NCI-H1694 (cell line): ENCODE data around the gene KIF5B.
A peak's percentile ranks its signal among the peaks of the same experiment; 100 is the strongest.

Experiments used
- DNase-seq: peaks from one replicate; lab custom pipeline; 2025; lab: John Stamatoyannopoulos, UW

KIF5B gene

DNA sequence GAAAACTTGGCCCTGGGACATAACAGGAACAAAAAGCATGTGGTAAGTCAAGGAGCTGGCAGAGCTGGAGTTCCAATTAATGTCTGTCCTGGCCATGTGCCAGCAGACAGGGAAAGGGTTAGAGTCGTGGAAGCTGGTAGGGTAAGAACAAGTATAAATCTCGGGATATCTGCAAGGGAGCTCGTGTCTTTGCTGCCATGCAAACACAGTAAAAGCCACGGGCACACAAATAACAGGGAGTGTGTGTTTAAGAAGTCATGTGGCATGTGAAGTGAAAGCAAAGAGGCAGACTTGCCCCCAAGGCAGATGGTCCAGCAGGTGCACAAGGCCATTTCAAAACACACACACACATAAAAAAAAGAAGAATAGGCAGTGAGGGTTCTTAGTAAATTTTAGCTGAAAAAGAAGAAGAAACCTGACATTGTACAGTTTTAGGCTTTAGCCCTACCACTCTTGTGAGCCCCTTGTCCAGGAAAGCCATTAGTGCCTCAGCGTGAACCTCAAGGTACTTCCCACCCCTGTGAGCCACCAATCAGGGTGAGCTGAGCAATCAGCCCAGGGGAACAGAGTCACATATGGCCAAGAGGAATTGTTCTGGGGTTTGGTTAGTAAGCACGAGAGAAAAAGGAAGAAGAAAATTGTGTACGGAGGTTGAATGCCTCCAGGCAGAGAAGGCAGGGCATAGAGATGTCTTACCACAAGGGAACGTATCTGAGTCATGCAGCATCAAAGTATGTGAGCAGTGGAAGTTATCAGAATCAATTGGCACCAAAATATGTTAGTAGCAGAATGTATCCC lies 94.7 kb downstream of the KIF5B start:
- DNase-seq: peak; percentile 48

DNA sequence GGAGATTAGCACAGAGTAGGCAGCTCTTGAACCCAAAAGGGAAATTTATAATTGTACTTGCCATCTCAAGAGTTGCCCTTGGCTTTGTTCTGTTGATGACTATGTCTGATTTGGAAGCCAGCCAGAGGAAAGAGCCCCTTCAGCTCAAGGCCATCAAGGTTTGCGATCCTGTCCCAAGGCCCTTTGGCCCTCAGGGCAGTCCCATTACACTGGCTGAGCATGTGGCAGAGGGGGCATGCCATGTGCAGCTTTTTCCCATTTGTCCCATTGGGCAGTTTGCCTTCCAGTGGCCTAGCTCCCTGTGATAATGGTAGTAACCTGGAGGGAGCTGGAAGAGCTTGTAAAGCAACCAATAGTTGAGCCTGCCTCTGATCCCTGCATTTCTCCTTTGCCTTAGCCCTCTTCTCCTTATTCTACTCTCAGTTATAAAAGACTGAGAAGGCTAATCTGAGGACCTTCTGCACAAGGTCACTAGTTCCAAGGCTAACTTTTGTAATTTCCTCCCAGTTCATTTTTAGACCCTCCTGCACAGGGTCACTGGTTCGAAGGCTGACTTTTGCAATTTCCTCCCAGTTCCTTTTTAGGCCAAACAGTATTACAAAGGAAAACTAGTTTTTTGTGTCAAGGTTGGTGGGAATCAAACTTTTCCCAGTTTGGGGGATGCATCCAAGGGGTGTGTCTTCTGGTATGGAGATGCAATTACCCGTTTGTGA lies 96.6 kb downstream of the KIF5B start:
- no peak for DNase-seq
